T-helper 17 cell (primary cell): ENCODE data around the gene PCSK2. TPM values are rescaled to one million over a fixed set of nuclear protein-coding genes. Genes with fewer than 3 reads are reported as not detected.

Experiments used
- ATAC-seq: fragments of 150-1000 bp; cut with Tn5 transposase; 2 replicates; pipeline ENCODE4 v1.10.0; 2021; ENCODE audit warnings: mild to moderate bottlenecking, moderate library complexity
- DNase-seq, 3 donors: peaks; one replicate each; pipeline versions ENCODE4 v3.0.0 to v3.0.0-alpha.2; 2020 to 2021
- H3K9me3 ChIP-seq: one replicate; pipeline ENCODE4 v1.7.0; 2013; ENCODE audit warnings: low read length, mild to moderate bottlenecking; ENCODE audit not compliant: control insufficient read depth, poor library complexity, severe bottlenecking
- H3K27ac Mint-ChIP-seq: one replicate; pipeline ENCODE4 v1.8.0; 2022; ENCODE audit warnings: mild to moderate bottlenecking, moderate library complexity, mixed read lengths
- H3K27me3 Mint-ChIP-seq: one replicate; pipeline ENCODE4 v1.8.0; 2022; ENCODE audit warnings: mixed read lengths
- H3K36me3 Mint-ChIP-seq: one replicate; pipeline ENCODE4 v1.8.0; 2022; ENCODE audit warnings: low read depth, mixed read lengths
- H3K4me1 Mint-ChIP-seq: one replicate; pipeline ENCODE4 v1.8.0; 2022; ENCODE audit warnings: mild to moderate bottlenecking, mixed read lengths
- H3K4me3 Mint-ChIP-seq: one replicate; pipeline ENCODE4 v1.8.0; 2022; ENCODE audit warnings: mild to moderate bottlenecking, moderate library complexity, mixed read lengths
- total RNA-seq, 4 donors: library from RNA in 2 of 4; stranded (reverse) in 2 of 4; gene quantifications; one replicate each; pipeline ENCODE4 v1.2.3 and lab custom pipeline; 2022 to 2026

PCSK2 gene
- total RNA-seq, 2 donors from 2014 or later, result not detected

DNA sequence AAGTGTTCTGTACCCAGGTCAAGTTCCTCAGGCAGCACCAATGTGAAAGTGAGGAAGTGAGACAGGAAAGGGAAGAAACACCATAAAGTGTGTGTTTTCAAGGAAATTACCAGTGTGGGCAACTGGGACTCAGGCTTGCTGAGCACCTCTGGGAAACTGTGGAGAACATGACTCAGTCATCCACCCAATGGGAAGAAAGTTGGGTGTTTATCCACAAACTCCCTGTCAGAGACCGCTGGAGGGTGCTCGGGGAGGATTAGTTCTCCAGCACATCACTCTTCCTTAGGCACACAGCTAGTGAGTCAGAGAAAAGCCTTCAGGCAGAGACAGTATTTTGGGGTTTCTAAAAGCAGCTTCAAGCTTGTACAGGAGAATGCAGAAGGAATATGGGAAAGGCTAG, 93.6 kb downstream of the PCSK2 start:
- no peaks in the 10 kb centered on the region for H3K9me3 ChIP-seq
- ATAC-seq (no peak), DNase-seq (no peak)
- no peak overlapping the region for H3K4me3 Mint-ChIP-seq
- no peak overlapping the region for H3K27ac Mint-ChIP-seq
- no peaks in the 10 kb centered on the region for H3K4me1 Mint-ChIP-seq
- no peaks in the 10 kb centered on the region for H3K36me3 Mint-ChIP-seq
- peaks cover 39% of the 10 kb centered on the region for H3K27me3 Mint-ChIP-seq

DNA sequence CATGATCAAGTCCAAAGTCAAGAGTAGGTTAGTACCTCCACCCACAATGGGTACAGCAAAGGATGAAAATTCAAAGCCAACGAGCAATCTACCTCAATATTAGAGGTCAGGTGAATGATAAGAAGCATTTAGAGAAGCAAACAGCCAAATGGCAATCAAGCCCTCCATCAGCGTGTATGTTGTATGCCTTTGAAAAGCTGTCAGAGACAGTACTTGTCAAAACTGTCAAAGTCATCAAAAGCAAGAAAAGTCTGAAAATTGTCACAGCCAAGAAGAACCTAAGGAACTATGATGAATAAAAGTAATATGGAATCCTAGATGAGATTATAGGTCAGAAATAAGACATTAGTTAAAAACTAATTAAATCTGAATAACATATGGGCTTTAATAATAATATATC, 99.3 kb downstream of the PCSK2 start:
- ATAC-seq, result no peak
- Mint-ChIP-seq H3K27me3 (peaks cover 36% of the 10 kb centered on the region), H3K27ac (no peak overlapping the region), H3K36me3 (no peaks in the 10 kb centered on the region), H3K4me1 (no peaks in the 10 kb centered on the region), H3K4me3 (no peak overlapping the region)
- no peaks in the 10 kb centered on the region for H3K9me3 ChIP-seq
- no peak for DNase-seq

DNA sequence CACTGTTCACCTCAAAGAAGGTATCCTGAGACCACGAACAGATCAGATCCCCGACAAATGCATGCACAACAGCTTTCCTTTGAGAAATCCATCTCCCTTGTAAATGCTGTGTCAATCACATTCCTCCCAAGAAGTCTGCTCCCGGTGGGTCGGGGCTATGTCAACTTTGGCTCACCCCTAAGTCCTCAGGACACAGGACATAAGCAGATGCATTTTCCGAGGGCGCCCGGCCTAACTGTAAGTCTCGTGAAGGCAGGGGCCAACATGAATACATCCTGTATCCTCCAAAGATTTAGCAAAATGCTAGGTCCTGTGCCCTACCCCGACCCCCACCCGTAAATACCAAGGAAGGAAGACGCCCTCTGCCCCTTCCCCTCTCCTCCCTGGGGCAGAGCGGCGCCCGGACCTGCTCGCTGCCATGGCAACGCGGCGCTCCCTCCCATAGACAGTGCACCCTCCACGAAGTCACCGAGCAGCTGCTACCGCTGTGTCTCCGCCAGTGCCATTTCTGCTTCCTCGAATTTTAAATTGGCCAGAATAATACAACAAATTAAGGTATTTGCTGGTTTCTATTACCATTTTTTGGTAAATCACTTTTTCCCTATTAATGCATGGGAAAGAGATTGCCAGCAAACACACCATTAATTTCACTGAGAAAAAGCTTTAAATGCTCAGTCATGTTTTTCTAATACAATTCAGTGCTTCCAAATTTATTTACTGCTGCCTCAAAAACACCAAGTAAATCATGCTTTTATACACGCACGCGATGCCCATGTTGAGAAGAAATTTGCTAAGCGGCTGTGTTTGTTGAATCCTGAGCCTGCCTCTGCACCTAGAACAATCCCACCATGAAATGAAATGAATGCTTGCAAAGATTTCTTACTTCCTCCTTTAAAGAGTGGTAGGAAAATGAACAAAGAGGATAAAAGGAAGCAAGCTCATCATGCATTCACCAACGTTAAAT, 100.6 kb downstream of the PCSK2 start:
- Mint-ChIP-seq H3K4me3 (no peak overlapping the region), H3K36me3 (no peaks in the 10 kb centered on the region), H3K27me3 (peaks cover 30% of the 10 kb centered on the region), H3K27ac (no peak overlapping the region), H3K4me1 (no peaks in the 10 kb centered on the region)
- ATAC-seq, result no peak
- no peak for DNase-seq
- no peaks in the 10 kb centered on the region for H3K9me3 ChIP-seq

DNA sequence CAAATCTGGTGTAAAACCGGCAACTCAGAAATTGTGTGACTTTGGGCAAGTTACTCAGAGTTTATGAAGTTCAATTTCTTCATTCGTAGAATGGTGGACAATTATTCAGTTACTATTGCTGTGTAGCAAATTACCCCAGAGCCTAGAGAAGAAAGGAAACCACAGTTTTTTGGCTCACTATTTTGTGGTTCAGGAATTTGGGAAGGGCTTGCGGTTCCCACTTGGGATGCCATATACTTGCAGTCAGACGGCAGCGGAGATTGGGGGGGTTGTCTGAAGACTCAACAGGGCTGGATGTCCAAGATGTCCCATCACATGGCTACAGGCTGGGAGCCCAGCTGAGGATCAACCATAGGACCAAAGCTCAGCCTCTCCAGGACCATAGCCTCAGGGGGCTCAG, 108.1 kb downstream of the PCSK2 start:
- no peaks in the 10 kb centered on the region for H3K4me1 Mint-ChIP-seq
- H3K36me3 Mint-ChIP-seq, result no peaks in the 10 kb centered on the region
- no peaks in the 10 kb centered on the region for H3K9me3 ChIP-seq
- peaks cover 8% of the 10 kb centered on the region for H3K27me3 Mint-ChIP-seq
- H3K4me3 Mint-ChIP-seq, result no peak overlapping the region
- ATAC-seq (no peak), DNase-seq (no peak)
- no peak overlapping the region for H3K27ac Mint-ChIP-seq

DNA sequence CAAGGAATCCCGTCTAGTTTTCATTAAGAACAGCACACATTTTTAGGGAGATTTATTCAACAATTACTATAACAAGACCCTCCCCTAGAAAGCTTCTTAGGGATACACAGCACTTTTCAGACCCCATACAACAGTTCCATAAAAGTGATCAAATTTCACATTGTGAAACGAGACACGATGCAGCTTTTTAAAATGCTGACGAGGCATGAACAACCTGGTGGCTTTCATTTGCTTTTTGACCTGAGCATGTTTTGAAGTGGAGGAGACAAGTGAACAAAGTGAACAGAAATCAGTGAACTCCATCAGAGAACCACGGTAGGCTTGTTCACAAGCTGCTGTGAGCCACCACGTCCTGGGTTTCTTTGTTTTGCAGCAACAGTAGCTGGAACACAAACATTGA, 112.2 kb downstream of the PCSK2 start:
- no peaks in the 10 kb centered on the region for H3K9me3 ChIP-seq
- peaks cover 8% of the 10 kb centered on the region for H3K27me3 Mint-ChIP-seq
- ATAC-seq (no peak), DNase-seq (no peak)
- H3K36me3 Mint-ChIP-seq, result no peaks in the 10 kb centered on the region
- H3K4me1 Mint-ChIP-seq, result no peaks in the 10 kb centered on the region
- no peak overlapping the region for H3K27ac Mint-ChIP-seq
- H3K4me3 Mint-ChIP-seq, result no peak overlapping the region

DNA sequence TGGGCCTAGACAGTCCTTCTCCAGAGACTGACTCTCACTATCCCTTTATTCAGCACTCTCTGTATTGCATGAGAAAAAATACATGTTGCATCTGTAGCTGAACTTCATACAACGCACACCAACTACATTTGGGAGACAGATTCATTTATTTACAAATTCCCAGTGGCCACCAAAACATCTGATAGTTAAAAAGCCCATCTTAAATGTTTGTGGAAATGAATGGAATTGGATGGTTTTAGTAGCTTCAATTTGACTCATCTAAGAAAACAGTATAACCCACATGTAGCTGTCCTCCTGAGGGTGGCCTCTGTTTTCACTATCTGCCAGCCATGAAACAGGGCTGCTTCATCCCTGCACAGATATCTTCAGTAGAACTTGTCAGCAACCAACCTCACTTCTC, 116.3 kb downstream of the PCSK2 start:
- H3K9me3 ChIP-seq, result no peaks in the 10 kb centered on the region
- Mint-ChIP-seq H3K27me3 (peaks cover 17% of the 10 kb centered on the region), H3K4me1 (no peaks in the 10 kb centered on the region), H3K27ac (no peak overlapping the region), H3K36me3 (no peaks in the 10 kb centered on the region), H3K4me3 (no peak overlapping the region)
- DNase-seq (no peak), ATAC-seq (no peak)

DNA sequence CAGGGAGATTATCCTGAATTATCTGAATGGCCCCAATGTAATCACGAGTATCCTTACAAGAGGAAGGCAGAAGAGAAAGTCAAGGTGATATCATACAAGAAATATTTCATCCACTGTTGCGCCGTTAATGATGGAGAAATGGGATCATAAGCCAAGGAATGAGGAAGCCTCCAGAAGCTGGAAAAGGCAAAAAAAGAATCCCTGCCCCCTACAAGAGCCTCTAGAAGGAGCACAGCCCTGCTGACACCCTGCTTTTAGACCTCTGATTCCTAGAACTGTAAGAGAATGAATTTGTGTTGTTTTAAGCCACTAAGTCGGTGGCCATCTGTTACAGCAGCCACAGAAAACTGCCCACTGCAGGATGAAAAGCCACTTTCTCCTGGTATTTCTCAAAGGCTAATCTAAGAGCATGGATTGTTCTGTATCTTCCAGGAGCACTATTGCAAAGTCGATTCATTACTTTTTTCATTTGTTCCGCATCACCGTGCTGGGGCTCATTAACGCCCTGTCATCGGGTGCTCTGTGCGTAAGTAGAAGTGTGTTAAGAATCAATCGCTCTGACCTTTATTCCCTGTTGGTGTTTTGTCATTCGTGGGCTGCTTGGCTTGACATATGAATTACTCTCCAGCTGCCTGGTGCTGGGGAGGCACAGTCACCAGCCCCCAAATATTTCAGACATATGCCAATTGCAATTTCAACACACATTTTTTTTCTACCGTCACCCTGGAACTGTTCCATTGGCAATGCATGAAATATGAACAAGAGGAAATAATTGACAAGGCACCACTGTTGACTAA, 117.0 kb downstream of the PCSK2 start:
- Mint-ChIP-seq H3K36me3 (no peaks in the 10 kb centered on the region), H3K27me3 (peaks cover 20% of the 10 kb centered on the region), H3K27ac (no peak overlapping the region), H3K4me3 (no peak overlapping the region), H3K4me1 (no peaks in the 10 kb centered on the region)
- H3K9me3 ChIP-seq, result no peaks in the 10 kb centered on the region
- DNase-seq, result no peak
- no peak for ATAC-seq

DNA sequence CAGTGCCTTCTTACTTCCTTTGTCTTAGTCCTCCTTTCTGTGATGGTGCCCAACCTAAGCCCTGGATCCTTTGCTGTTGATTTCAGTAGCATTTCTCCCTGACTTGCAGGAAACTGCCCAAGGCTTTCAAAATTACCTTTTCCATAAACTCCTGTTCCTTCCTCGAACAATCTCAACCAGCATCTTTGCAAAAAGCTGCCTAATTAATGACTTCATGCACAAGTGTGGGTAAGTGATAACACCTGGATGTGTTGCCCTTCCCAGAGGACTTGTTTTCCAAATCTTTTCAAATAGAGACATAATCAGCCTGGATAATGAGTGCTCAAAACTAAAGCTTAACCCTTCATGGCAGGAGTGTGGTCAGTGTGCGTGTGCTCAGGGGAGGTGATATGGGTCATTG, 118.0 kb downstream of the PCSK2 start:
- H3K27me3 Mint-ChIP-seq, result peaks cover 26% of the 10 kb centered on the region
- H3K4me1 Mint-ChIP-seq, result no peaks in the 10 kb centered on the region
- H3K9me3 ChIP-seq, result no peaks in the 10 kb centered on the region
- H3K27ac Mint-ChIP-seq, result no peak overlapping the region
- no peaks in the 10 kb centered on the region for H3K36me3 Mint-ChIP-seq
- DNase-seq, result no peak
- H3K4me3 Mint-ChIP-seq, result no peak overlapping the region
- no peak for ATAC-seq

DNA sequence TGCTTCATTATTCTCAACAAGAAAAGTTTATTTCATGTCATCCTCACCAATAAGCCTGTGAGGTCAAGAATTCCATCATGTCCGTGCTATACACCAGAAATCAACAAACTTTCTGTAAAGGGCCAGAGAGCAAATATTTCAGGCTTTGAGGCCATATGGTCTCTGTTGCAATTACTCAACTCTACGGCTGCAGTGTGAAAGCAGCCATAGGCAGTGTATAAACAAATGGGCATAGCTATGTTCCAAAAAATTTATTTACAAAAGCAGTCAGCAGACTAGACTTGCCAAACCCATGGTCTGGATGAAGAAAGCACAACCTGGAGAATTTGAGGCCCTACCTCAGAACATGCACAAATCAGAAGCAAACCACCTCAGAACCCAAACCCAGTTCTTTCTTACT, 118.5 kb downstream of the PCSK2 start:
- DNase-seq, result no peak
- Mint-ChIP-seq H3K4me1 (no peaks in the 10 kb centered on the region), H3K27me3 (peaks cover 26% of the 10 kb centered on the region), H3K27ac (no peak overlapping the region), H3K4me3 (no peak overlapping the region), H3K36me3 (no peaks in the 10 kb centered on the region)
- ATAC-seq, result no peak
- H3K9me3 ChIP-seq, result no peaks in the 10 kb centered on the region

DNA sequence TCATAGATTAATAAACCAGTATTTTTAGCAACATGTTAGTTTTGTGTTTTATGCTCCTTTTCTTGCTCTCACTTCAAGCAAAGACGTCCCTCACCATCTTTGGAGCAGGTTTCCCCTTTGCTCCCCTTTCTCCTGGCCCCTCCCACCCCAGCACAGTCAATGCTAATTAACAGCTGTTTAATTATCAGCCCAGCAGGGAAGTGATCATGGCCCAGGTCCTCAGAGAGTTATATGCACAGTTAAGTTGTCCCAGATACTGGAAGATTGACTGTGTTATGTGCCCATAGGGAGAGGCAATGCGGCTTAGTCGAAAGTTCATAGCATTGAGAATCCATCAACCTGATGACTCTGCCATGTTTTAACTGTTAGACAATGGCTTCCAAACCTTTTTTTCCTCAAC, 123.5 kb downstream of the PCSK2 start:
- H3K36me3 Mint-ChIP-seq, result no peaks in the 10 kb centered on the region
- no peaks in the 10 kb centered on the region for H3K9me3 ChIP-seq
- DNase-seq, result no peak
- no peaks in the 10 kb centered on the region for H3K4me1 Mint-ChIP-seq
- H3K4me3 Mint-ChIP-seq, result no peak overlapping the region
- ATAC-seq, result no peak
- no peak overlapping the region for H3K27ac Mint-ChIP-seq
- peaks cover 16% of the 10 kb centered on the region for H3K27me3 Mint-ChIP-seq

DNA sequence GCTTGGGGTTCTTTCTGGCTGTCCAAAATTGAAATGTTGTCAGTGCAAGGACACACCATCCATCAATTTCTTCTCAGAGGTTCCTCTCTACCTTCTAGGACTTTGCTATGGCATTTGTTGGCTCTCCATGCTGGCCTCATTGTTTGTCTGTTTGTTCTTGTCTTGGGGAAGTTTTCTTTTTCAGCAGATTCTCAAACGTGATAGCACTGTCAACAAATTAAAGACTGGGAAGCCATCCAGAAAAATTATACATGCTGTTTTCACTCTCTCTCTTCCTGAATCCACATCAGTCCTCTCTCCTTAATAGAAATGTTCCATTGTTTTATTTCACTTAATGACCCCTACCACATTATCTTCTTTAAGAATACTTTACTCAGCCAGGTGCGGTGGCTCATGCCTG, 130.4 kb downstream of the PCSK2 start:
- H3K9me3 ChIP-seq, result no peaks in the 10 kb centered on the region
- Mint-ChIP-seq H3K27ac (no peak overlapping the region), H3K27me3 (peaks cover 17% of the 10 kb centered on the region), H3K4me1 (no peaks in the 10 kb centered on the region), H3K36me3 (no peaks in the 10 kb centered on the region), H3K4me3 (no peak overlapping the region)
- DNase-seq (no peak), ATAC-seq (no peak)

DNA sequence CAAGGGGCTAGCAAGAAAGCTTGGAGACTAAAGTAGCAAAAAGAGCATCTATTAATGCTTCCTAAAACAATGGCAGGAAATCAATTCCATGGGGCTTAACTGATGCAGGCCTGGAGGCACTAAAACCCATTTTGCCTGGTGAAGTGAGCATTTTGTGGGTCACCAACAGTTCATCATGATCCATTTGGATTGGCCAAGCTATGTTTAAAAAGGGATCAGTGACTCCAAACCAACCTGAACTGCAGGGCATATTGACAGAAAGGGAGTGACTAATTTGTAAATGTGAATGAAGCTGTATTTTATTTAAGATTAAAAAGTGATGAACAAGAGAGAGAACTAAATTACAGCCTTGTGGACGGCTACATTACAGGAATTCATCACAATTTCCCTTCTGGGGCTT, 132.0 kb downstream of the PCSK2 start:
- no peaks in the 10 kb centered on the region for H3K9me3 ChIP-seq
- Mint-ChIP-seq H3K27ac (no peak overlapping the region), H3K4me1 (no peaks in the 10 kb centered on the region), H3K27me3 (peaks cover 20% of the 10 kb centered on the region), H3K36me3 (no peaks in the 10 kb centered on the region), H3K4me3 (no peak overlapping the region)
- DNase-seq (no peak), ATAC-seq (no peak)

DNA sequence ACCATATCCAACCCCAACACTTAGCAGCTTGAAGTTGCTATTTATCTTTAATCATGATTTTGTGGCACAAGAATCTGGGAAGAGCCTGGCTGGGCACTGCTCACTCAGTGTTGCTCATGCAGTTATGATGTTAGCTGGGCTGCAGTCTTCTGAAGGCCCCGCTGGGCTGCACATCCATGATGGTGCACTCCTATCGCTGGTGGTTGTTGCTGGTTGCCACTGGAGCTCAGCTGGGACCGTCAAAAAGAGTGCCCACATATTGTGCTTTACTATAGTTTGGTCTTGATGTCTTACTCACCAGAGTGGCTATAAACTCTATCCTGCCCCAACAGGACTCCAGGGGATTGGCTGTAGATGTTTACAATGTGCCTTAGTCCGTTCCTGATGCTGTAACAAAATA, 137.8 kb downstream of the PCSK2 start:
- no peak overlapping the region for H3K27ac Mint-ChIP-seq
- DNase-seq, result no peak

More for the DNA sequence above, 137.8 kb downstream of the PCSK2 start:
- ATAC-seq, result no peak
- H3K27me3 Mint-ChIP-seq, result peaks cover 38% of the 10 kb centered on the region
- no peaks in the 10 kb centered on the region for H3K36me3 Mint-ChIP-seq
- H3K4me3 Mint-ChIP-seq, result no peak overlapping the region
- H3K9me3 ChIP-seq, result no peaks in the 10 kb centered on the region
- H3K4me1 Mint-ChIP-seq, result no peaks in the 10 kb centered on the region
